ENCODE data around the gene FGF21.

FGF21 gene

DNA sequence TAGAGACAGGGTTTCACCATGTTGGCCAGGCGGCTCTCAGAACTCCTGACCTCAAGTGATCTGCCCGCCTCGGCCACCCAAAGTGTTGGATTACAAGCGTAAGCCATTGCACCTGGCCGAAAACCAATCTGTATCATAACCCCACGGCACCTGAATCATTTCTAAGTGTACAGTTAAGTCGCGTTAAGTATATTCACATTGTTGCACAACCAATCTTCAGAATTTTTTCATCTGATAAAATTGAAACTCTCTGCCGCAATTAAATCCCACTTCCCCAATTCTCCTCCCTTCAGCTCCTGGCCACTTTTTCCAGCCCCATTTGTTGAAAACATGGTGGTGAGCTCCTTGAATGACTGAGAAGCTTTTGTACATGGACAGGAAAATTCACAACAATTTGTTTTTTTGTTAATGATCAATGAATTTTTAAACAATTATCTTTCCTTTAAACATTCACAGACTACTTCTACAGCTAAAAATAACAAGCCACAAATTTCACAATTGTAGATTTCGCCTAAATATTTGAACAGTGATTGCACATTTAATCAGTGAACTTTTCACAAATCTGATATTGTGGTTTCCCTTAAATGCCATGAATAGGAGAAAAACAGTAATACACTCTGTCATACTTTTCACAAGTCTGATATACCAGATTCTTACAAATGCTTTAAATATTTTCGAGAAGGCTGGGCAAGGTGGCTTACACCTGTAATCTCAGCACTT, 13.8 kb downstream of the FGF21 start:
- H3K27me3 ChIP-seq (ENCODE audit: low read depth, low read length) = peaks cover 21% of the 10 kb centered on the region
- no peaks in the 10 kb centered on the region for H4K20me1 ChIP-seq (ENCODE audit: insufficient read depth, low read length)
- no peak overlapping the region for H3K9ac ChIP-seq (ENCODE audit: low read length)
- TF ChIP-seq, protein P1, sequence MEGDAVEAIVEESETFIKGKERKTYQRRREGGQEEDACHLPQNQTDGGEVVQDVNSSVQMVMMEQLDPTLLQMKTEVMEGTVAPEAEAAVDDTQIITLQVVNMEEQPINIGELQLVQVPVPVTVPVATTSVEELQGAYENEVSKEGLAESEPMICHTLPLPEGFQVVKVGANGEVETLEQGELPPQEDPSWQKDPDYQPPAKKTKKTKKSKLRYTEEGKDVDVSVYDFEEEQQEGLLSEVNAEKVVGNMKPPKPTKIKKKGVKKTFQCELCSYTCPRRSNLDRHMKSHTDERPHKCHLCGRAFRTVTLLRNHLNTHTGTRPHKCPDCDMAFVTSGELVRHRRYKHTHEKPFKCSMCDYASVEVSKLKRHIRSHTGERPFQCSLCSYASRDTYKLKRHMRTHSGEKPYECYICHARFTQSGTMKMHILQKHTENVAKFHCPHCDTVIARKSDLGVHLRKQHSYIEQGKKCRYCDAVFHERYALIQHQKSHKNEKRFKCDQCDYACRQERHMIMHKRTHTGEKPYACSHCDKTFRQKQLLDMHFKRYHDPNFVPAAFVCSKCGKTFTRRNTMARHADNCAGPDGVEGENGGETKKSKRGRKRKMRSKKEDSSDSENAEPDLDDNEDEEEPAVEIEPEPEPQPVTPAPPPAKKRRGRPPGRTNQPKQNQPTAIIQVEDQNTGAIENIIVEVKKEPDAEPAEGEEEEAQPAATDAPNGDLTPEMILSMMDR (IDR thresholded peaks at IDR 0.05; ENCODE audit: low read depth, low read length) = no peak
- no peak for TF ChIP-seq EZH2phosphoT487 (IDR thresholded peaks at IDR 0.05; ENCODE audit: low read depth)
- H3K4me1 ChIP-seq (ENCODE audit: low read length) = peaks cover 6% of the 10 kb centered on the region; the same call in 1 of the 2 replicates
- H3K79me2 ChIP-seq (ENCODE audit: low read length) = no peaks in the 10 kb centered on the region
- H3K4me3 ChIP-seq (ENCODE audit: low read length) = no peak overlapping the region
- no peak overlapping the region for H3K4me2 ChIP-seq (ENCODE audit: low read length)
- H3K27ac ChIP-seq (ENCODE audit: low read length) = no peak overlapping the region
- H3K36me3 ChIP-seq (replicated peaks; ENCODE audit: low read depth, low read length) = no peaks in the 10 kb centered on the region
- no peak overlapping the region for H2AFZ ChIP-seq (ENCODE audit: low read depth, low read length)
- no peaks in the 10 kb centered on the region for H3K9me3 ChIP-seq (ENCODE audit: insufficient read depth, low read length)

DNA sequence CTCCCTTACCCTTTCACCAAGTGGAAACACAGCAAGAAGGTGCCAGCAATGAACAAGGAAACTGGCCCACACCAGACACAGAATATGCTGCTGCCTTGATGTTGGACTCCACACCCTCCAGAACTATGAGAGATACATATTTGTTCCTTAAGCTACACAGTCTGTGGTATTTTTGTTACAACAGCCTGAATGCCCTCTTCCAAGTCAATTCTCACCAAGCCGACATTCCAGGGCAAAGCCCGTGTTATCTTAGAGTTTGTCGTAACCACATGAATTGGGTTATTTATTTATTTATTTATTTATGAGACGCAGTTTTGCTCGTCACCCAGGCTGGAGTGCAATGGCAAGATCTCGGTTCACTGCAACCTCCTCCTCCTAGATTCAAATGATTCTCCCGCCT, 14.9 kb downstream of the FGF21 start:
- no peaks in the 10 kb centered on the region for H4K20me1 ChIP-seq (ENCODE audit: insufficient read depth, low read length)
- H3K4me1 ChIP-seq (ENCODE audit: low read length) = peaks cover 6% of the 10 kb centered on the region; the same call in 1 of the 2 replicates
- H3K27me3 ChIP-seq (ENCODE audit: low read depth, low read length) = peaks cover 21% of the 10 kb centered on the region
- H3K9me3 ChIP-seq (ENCODE audit: insufficient read depth, low read length) = no peaks in the 10 kb centered on the region
- H3K4me3 ChIP-seq (ENCODE audit: low read length) = no peak overlapping the region
- H3K9ac ChIP-seq (ENCODE audit: low read length) = no peak overlapping the region
- H3K27ac ChIP-seq (ENCODE audit: low read length) = no peak overlapping the region
- no peak overlapping the region for H2AFZ ChIP-seq (ENCODE audit: low read depth, low read length)
- no peaks in the 10 kb centered on the region for H3K36me3 ChIP-seq (replicated peaks; ENCODE audit: low read depth, low read length)
- H3K79me2 ChIP-seq (ENCODE audit: low read length) = no peaks in the 10 kb centered on the region
- no peak overlapping the region for H3K4me2 ChIP-seq (ENCODE audit: low read length)
- TF ChIP-seq EZH2phosphoT487 (IDR thresholded peaks at IDR 0.05; ENCODE audit: low read depth) = no peak
- TF ChIP-seq, protein P1 (IDR thresholded peaks at IDR 0.05; ENCODE audit: low read depth, low read length) = no peak

DNA sequence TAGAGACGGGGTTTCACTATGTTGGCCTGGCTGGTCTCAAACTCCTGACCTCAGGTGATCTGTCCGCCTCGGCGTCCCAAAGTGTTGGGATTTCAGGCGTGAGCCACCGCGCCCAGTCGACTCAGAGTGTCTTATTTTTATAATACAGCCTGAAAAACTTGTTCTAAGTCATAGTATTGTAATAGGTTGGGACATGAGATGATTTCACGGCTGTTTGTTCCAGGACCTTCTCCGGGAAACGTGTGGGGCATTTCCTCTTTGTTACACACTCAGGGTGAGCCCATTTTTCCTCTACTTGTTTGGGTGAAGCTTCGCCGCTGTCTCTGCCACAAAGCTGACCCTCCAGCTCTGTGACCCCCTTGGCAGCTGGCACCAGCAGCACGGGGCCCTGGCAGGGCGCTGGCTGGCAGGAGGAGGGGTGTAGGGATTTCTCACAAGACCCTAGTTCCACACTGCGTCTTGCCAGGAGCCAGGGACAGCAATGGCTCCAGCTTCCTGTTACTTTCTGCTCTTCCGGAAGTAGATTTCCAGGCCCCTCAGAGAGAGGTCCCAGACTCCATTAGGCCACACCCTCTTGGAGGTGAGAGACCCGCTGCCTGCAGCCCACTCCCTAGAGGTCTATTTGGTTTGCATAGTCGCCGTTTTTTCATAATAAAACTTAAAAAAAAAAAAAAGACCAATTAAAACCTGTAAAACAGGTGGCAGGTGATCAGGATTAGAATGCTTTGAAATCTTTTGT, 15.6 kb downstream of the FGF21 start:
- no peaks in the 10 kb centered on the region for H3K79me2 ChIP-seq (ENCODE audit: low read length)
- no peaks in the 10 kb centered on the region for H3K9me3 ChIP-seq (ENCODE audit: insufficient read depth, low read length)
- H3K4me2 ChIP-seq (ENCODE audit: low read length) = no peak overlapping the region
- H3K36me3 ChIP-seq (replicated peaks; ENCODE audit: low read depth, low read length) = no peaks in the 10 kb centered on the region
- TF ChIP-seq, protein P1 (IDR thresholded peaks at IDR 0.05; ENCODE audit: low read depth, low read length) = no peak
- TF ChIP-seq EZH2phosphoT487 (IDR thresholded peaks at IDR 0.05; ENCODE audit: low read depth) = no peak
- peaks cover 21% of the 10 kb centered on the region for H3K27me3 ChIP-seq (ENCODE audit: low read depth, low read length)
- no peak overlapping the region for H2AFZ ChIP-seq (ENCODE audit: low read depth, low read length)
- H3K4me3 ChIP-seq (ENCODE audit: low read length) = no peak overlapping the region
- H4K20me1 ChIP-seq (ENCODE audit: insufficient read depth, low read length) = no peaks in the 10 kb centered on the region
- no peak overlapping the region for H3K27ac ChIP-seq (ENCODE audit: low read length)
- no peak overlapping the region for H3K9ac ChIP-seq (ENCODE audit: low read length)
- H3K4me1 ChIP-seq (ENCODE audit: low read length) = peaks cover 6% of the 10 kb centered on the region; the same call in 1 of the 2 replicates

DNA sequence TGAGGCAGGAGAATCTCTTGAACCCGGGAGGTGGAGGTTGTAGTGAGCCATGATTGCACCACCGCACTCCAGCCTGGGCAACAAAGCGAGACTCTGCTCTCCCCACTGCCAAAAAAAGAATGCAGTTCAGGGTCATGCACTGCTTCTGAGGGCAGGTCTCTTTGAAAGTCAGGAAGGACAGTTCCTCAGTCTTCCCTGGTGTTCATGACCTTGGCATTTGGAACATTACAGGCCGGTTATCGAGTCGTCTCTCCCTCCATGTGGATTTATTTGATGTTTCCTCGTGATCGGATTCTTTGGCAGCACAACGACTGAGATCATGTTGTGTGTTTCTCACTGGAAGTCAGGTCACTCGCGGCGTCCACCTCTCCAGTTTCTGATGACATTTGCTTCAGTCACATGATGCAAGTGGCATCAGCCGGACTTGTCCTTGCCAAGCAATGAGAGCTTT, 17.2 kb downstream of the FGF21 start:
- no peak overlapping the region for H3K9ac ChIP-seq (ENCODE audit: low read length)
- no peak overlapping the region for H3K4me3 ChIP-seq (ENCODE audit: low read length)
- H3K27ac ChIP-seq (ENCODE audit: low read length) = no peak overlapping the region
- H2AFZ ChIP-seq (ENCODE audit: low read depth, low read length) = no peak overlapping the region
- no peak overlapping the region for H3K4me2 ChIP-seq (ENCODE audit: low read length)
- TF ChIP-seq, protein P1 (IDR thresholded peaks at IDR 0.05; ENCODE audit: low read depth, low read length) = no peak
- TF ChIP-seq EZH2phosphoT487 (IDR thresholded peaks at IDR 0.05; ENCODE audit: low read depth) = no peak
- peaks cover 21% of the 10 kb centered on the region for H3K27me3 ChIP-seq (ENCODE audit: low read depth, low read length)
- H3K79me2 ChIP-seq (ENCODE audit: low read length) = no peaks in the 10 kb centered on the region
- H3K9me3 ChIP-seq (ENCODE audit: insufficient read depth, low read length) = no peaks in the 10 kb centered on the region
- H3K36me3 ChIP-seq (replicated peaks; ENCODE audit: low read depth, low read length) = no peaks in the 10 kb centered on the region
- peaks cover 6% of the 10 kb centered on the region; the same call in 1 of the 2 replicates for H3K4me1 ChIP-seq (ENCODE audit: low read length)
- no peaks in the 10 kb centered on the region for H4K20me1 ChIP-seq (ENCODE audit: insufficient read depth, low read length)
